ENCODE results near the gene CRKL. TPM values are rescaled to one million over a fixed set of nuclear protein-coding genes. Genes with fewer than 3 reads are reported as not detected.

CRKL gene
- total and polyA plus RNA-seq, 2 of the 4 experiments (the other 2 are of a cell fraction) = 20.6 to 35.5 TPM

- Histone ChIP-seq H4K5ac (ENCODE audit: low read depth, low read length) (no peak overlapping the region), H3K4me2 (ENCODE audit: low read depth, low read length) (no peak overlapping the region), H3K18ac (ENCODE audit: low read depth, low read length) (no peak overlapping the region), H2BK20ac (ENCODE audit: low read depth, low read length) (no peak overlapping the region), H3K14ac (replicated peaks; ENCODE audit: low read depth, low read length) (no peak overlapping the region), H3K4ac (ENCODE audit: low read depth, low read length) (no peak overlapping the region), H4K20me1 (ENCODE audit: insufficient read depth, low read length) (no peaks in the 10 kb centered on the region), H3K56ac (ENCODE audit: extremely low read depth, insufficient read depth, low read length) (no peak overlapping the region), H2AK9ac (replicated peaks; ENCODE audit: low read depth, low read length, poor library complexity) (no peak overlapping the region), H3K9ac (ENCODE audit: low read depth, low read length) (no peak overlapping the region), H3K27ac (ENCODE audit: insufficient read depth, low read length) (no peak overlapping the region), H2BK15ac (ENCODE audit: low read depth, low read length) (no peak overlapping the region), H3K9me3 (ENCODE audit: control insufficient read depth, insufficient read depth, low read length) (no peaks in the 10 kb centered on the region), H3K9me1 (ENCODE audit: insufficient read depth, low read length) (no peaks in the 10 kb centered on the region), H3K36me3 (ENCODE audit: control insufficient read depth, insufficient read depth, low read length) (peaks cover 66% of the 10 kb centered on the region), H3K79me1 (ENCODE audit: low read depth in 1 of 2, low read length in 2 of 2) (peaks cover 0 to 8% of the 10 kb centered on the region in 2 experiments; a peak in 1 of 4 replicates), H3K4me3 (ENCODE audit: insufficient read depth, low read depth, low read length) (no peak overlapping the region), H2BK120ac (ENCODE audit: low read depth, low read length) (no peak overlapping the region), H3K4me1 (ENCODE audit: control insufficient read depth, insufficient read depth, low read length) (no peaks in the 10 kb centered on the region), H2BK5ac (ENCODE audit: low read depth, low read length, poor library complexity, severe bottlenecking) (no peak overlapping the region), H4K91ac (ENCODE audit: insufficient read depth, low read depth, low read length) (no peak overlapping the region), H4K8ac (ENCODE audit: low read depth in 2 of 2, low read length in 2 of 2) (no peak overlapping the region), H2AFZ (replicated peaks; ENCODE audit: low read length, poor library complexity) (no peak overlapping the region), H3K23ac (ENCODE audit: low read depth, low read length) (no peak overlapping the region), H3K27me3 (ENCODE audit: control insufficient read depth, insufficient read depth, low read length) (no peaks in the 10 kb centered on the region), H2AK5ac (ENCODE audit: low read depth, low read length) (no peak overlapping the region)
- DNase-seq (no peak), ATAC-seq (ENCODE audit: low read depth) (no peak)
- TF ChIP-seq BHLHE40 (IDR thresholded peaks at IDR 0.05; ENCODE audit: low read depth, low read length) = no peak
- BruUV-seq (replicated peaks) = no TSS peak
- POLR2A ChIA-PET (ENCODE audit: unreplicated experiment) = no interaction called here
- intact Hi-C loops (cut with micrococcal nuclease) = no loop called here
- dilution Hi-C loops (cut with HindIII; ENCODE audit: low sequenced_read_pairs, unreplicated experiment) = no loop called here
- in situ Hi-C loops (cut with MboI; ENCODE audit: low sequenced_read_pairs) = no loop called here
- CTCF ChIA-PET = no interaction called here
- WGBS, 2 experiments (ENCODE audit: extremely low coverage in 2 of 2, insufficient read length in 1 of 2) = 95% methylated on average over 5 of the region's 21 CpGs; no CpG with 5 or more reads in 1 of the 2 experiments
Observed at GRCh38 chr22:20992456-20993303, 75.5 kb downstream of the CRKL start.

All from IMR-90 (cell line).